A549 treated with ZK216348 at 1 μM for 4 hours (cell line): ENCODE measurements around the gene NDUFA12. TPM values are rescaled to one million over a fixed set of nuclear protein-coding genes. Genes with fewer than 3 reads are reported as not detected.

Experiments
- total RNA-seq: library from RNA; stranded (reverse); fragments of 200-300 nt; extraction: Qiagen RNA extraction; gene quantifications from 5 replicates; pipeline ENCODE4 v1.2.3, GENCODE V29; 2022; ENCODE audit warnings: low read depth

The NDUFA12 gene
- 124 to 206 TPM (median 144 TPM) in 5 replicates for total RNA-seq

GRCh38 chr12:95003213-95003920 is at the start of gene NDUFA12:
NDUFA12 (minus strand) TSS chr12:95003697; CDS start chr12:95003680, 17 bp downstream.

Other genes starting within 250 kb of the NDUFA12 start
- gene NR2C1, start 69.9 kb upstream of the NDUFA12 start, total RNA-seq, result 15.4 to 30.4 TPM (median 26.8 TPM) in 5 replicates
- 11.0 to 18.7 TPM (median 15.5 TPM) in 5 replicates for gene FGD6, start 213.8 kb upstream of the NDUFA12 start, total RNA-seq
- 52.1 to 88.7 TPM (median 62.0 TPM) in 5 replicates for gene VEZT, start 214.1 kb upstream of the NDUFA12 start, total RNA-seq